Neuronal stem cell (in vitro differentiated cells): ENCODE measurements around the gene UNK.

Experiments used
- DNase-seq: peaks from one replicate; pipeline ENCODE4 v3.0.0-alpha.2; 2013; ENCODE audit warnings: low spot score
- H2AFZ ChIP-seq: one replicate; pipeline ENCODE4 v1.6.1; 2013; ENCODE audit warnings: mild to moderate bottlenecking, low read length, inconsistent platforms
- H2AK5ac ChIP-seq: 2 replicates; pipeline ENCODE4 v1.6.1; 2013; ENCODE audit warnings: low read depth, mild to moderate bottlenecking, inconsistent platforms, low read length, moderate library complexity, mixed read lengths
- H2BK120ac ChIP-seq: 2 replicates; pipeline ENCODE4 v1.6.1; 2013; ENCODE audit warnings: low read depth, mild to moderate bottlenecking, inconsistent platforms, low read length, moderate library complexity, mixed read lengths
- H2BK12ac ChIP-seq: one replicate; pipeline ENCODE4 v1.6.1; 2013; ENCODE audit warnings: low read length, inconsistent platforms
- H2BK15ac ChIP-seq: 2 replicates; pipeline ENCODE4 v1.6.1; 2013; ENCODE audit warnings: mild to moderate bottlenecking, low read length, inconsistent platforms, mixed read lengths
- H2BK5ac ChIP-seq: one replicate; pipeline ENCODE4 v1.6.1; 2013; ENCODE audit warnings: inconsistent platforms, mild to moderate bottlenecking, low read length, moderate library complexity
- H3K14ac ChIP-seq: one replicate; pipeline ENCODE4 v1.6.1; 2013; ENCODE audit warnings: low read length, inconsistent platforms
- H3K18ac ChIP-seq: 2 replicates; pipeline ENCODE4 v1.6.1; 2013; ENCODE audit warnings: low read length, inconsistent platforms
- H3K23ac ChIP-seq: 2 replicates; pipeline ENCODE4 v1.6.1; 2013; ENCODE audit warnings: low read depth, mild to moderate bottlenecking, mixed read lengths, low read length, inconsistent platforms; ENCODE audit not compliant: poor library complexity
- H3K27ac ChIP-seq: replicated peaks from 3 replicates; pipeline ENCODE4 v1.5.1; 2013; ENCODE audit warnings: low read length, inconsistent platforms
- H3K27me3 ChIP-seq, 3 experiments: 2 replicates each; pipeline ENCODE4 v1.6.1; 2013; ENCODE audit warnings: low read length in 3 of 3, mild to moderate bottlenecking in 2 of 3, inconsistent platforms in 1 of 3, low read depth in 1 of 3, mixed read lengths in 1 of 3, moderate library complexity in 1 of 3; ENCODE audit not compliant: control insufficient read depth in 3 of 3, insufficient read depth in 3 of 3
- H3K36me3 ChIP-seq, 2 donors: replicated peaks in 1 of 2; 2 replicates each; pipeline ENCODE4 v1.6.1; 2013; ENCODE audit warnings: low read length in 2 of 2; ENCODE audit not compliant: control insufficient read depth in 2 of 2, insufficient read depth in 2 of 2
- H3K4ac ChIP-seq: 2 replicates; pipeline ENCODE4 v1.6.1; 2013; ENCODE audit warnings: inconsistent platforms, mild to moderate bottlenecking, low read length, moderate library complexity
- H3K4me1 ChIP-seq, 2 donors: 1 replicate in 1 of 2; 2 replicates in 1 of 2; pipeline ENCODE4 v1.6.1; 2013; ENCODE audit warnings: low read length in 2 of 2, low read depth in 1 of 2; ENCODE audit not compliant: control insufficient read depth in 2 of 2, insufficient read depth in 1 of 2
- H3K4me2 ChIP-seq: one replicate; pipeline ENCODE4 v1.6.1; 2013; ENCODE audit warnings: mild to moderate bottlenecking, low read length, inconsistent platforms; ENCODE audit not compliant: insufficient read depth, poor library complexity, severe bottlenecking
- H3K4me3 ChIP-seq, 2 donors: 2 replicates each; pipeline ENCODE4 v1.5.1; 2013; ENCODE audit warnings: low read length in 2 of 2, mild to moderate bottlenecking in 2 of 2, inconsistent platforms in 1 of 2, moderate library complexity in 1 of 2
- H3K79me1 ChIP-seq: one replicate; pipeline ENCODE4 v1.6.1; 2013; ENCODE audit warnings: low read depth, mild to moderate bottlenecking, inconsistent platforms, low read length, moderate library complexity
- H3K9ac ChIP-seq: one replicate; pipeline ENCODE4 v1.6.1; 2013; ENCODE audit warnings: mild to moderate bottlenecking, low read depth, low read length, inconsistent platforms; ENCODE audit not compliant: poor library complexity
- H3K9me3 ChIP-seq, 2 donors: replicated peaks in 1 of 2; 2 replicates each; pipeline versions ENCODE3 to v1.6.1; 2013; ENCODE audit warnings: low read length in 2 of 2, mild to moderate bottlenecking in 2 of 2, inconsistent platforms in 1 of 2, low read depth in 1 of 2, mixed read lengths in 1 of 2, moderate library complexity in 1 of 2; ENCODE audit not compliant: control insufficient read depth in 2 of 2, insufficient read depth in 1 of 2
- H4K8ac ChIP-seq: one replicate; pipeline ENCODE4 v1.6.1; 2013; ENCODE audit warnings: low read depth, mild to moderate bottlenecking, inconsistent platforms, low read length, moderate library complexity
- H4K91ac ChIP-seq: one replicate; pipeline ENCODE4 v1.6.1; 2013; ENCODE audit warnings: low read length, low read depth, mild to moderate bottlenecking, inconsistent platforms; ENCODE audit not compliant: poor library complexity
- WGBS, 2 donors: extraction: QIAGEN DNeasy Blood & Tissue Kit; methylation state at CpG; one replicate each; pipeline ENCODE4 v1.1.7; 2013; ENCODE audit warnings: missing lambda C conversion rate in 2 of 2, mixed read lengths in 1 of 2; ENCODE audit not compliant: insufficient read length in 2 of 2, insufficient replicate concordance in 1 of 2; ENCODE audit errors: extremely low coverage in 2 of 2; 5-methylcytosine and 5-hydroxymethylcytosine counted together

Gene UNK

GRCh38 chr17:75820094-75821080 lies 35.8 kb downstream of the UNK start:
- Histone ChIP-seq H3K36me3 (peaks cover 77 to 97% of the 10 kb centered on the region in 2 donors), H3K27me3 (no peaks in the 10 kb centered on the region)

DNA sequence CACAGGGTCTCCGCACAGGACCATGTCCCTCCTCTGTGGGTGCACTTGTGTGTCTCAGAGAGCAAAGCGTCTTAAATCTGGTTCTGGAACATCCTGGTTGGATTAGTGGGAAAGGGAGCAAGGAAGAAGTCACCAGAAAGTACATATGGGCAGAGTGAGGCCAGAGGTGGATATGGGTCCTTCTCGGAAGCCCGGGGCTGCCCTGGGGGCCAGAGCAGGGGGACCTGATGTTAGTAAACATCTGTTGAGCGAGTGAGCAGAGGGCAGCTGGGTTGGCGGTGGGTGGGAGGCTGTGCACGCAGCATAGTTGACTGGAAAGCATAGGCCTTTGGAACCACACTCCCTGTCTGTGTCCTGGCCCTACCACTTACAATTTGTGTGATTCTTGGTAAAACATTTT lies 36.9 kb downstream of the UNK start:
- H2BK15ac ChIP-seq, result no peak overlapping the region
- H2BK5ac ChIP-seq, result no peak overlapping the region
- H4K91ac ChIP-seq, result no peak overlapping the region
- WGBS, 2 donors, result no CpG with 5 or more reads among the region's 7 CpGs
- H4K8ac ChIP-seq, result no peak overlapping the region
- no peak overlapping the region for H3K4ac ChIP-seq
- no peak overlapping the region for H3K14ac ChIP-seq
- no peak overlapping the region for H2AFZ ChIP-seq
- H3K4me3 ChIP-seq, result no peak overlapping the region
- H3K18ac ChIP-seq, result no peak overlapping the region
- no peaks in the 10 kb centered on the region for H3K27me3 ChIP-seq
- no peak overlapping the region for H3K4me2 ChIP-seq
- H2AK5ac ChIP-seq, result no peak overlapping the region
- peaks cover 5% of the 10 kb centered on the region for H3K79me1 ChIP-seq
- H2BK120ac ChIP-seq, result no peak overlapping the region
- no peak for DNase-seq
- peaks cover 77 to 95% of the 10 kb centered on the region in 2 donors for H3K36me3 ChIP-seq
- H3K9ac ChIP-seq, result no peak overlapping the region
- H3K23ac ChIP-seq, result no peak overlapping the region
- no peak overlapping the region for H2BK12ac ChIP-seq
- no peaks in the 10 kb centered on the region for H3K9me3 ChIP-seq
- H3K27ac ChIP-seq, result no peak overlapping the region
- peaks cover 0 to 2% of the 10 kb centered on the region in 2 donors for H3K4me1 ChIP-seq

More at GRCh38 chr17:75820094-75821080, 35.8 kb downstream of the UNK start:
- no peak overlapping the region for H3K23ac ChIP-seq
- H4K8ac ChIP-seq, result no peak overlapping the region
- no peak overlapping the region for H3K14ac ChIP-seq
- H3K9ac ChIP-seq, result no peak overlapping the region
- H3K4ac ChIP-seq, result no peak overlapping the region
- H3K4me3 ChIP-seq, result no peak overlapping the region
- H3K4me1 ChIP-seq, result peaks cover 0 to 2% of the 10 kb centered on the region in 2 donors
- no peak overlapping the region for H3K27ac ChIP-seq
- no peak overlapping the region for H2AFZ ChIP-seq
- H2BK5ac ChIP-seq, result no peak overlapping the region
- no CpG with 5 or more reads among the region's 21 CpGs for WGBS, 2 donors
- H2AK5ac ChIP-seq, result no peak overlapping the region
- no peak overlapping the region for H2BK12ac ChIP-seq
- H2BK15ac ChIP-seq, result no peak overlapping the region
- H3K4me2 ChIP-seq, result no peak overlapping the region
- no peak overlapping the region for H4K91ac ChIP-seq
- H3K79me1 ChIP-seq, result peaks cover 4% of the 10 kb centered on the region
- no peaks in the 10 kb centered on the region for H3K9me3 ChIP-seq
- no peak overlapping the region for H2BK120ac ChIP-seq
- no peak for DNase-seq
- no peak overlapping the region for H3K18ac ChIP-seq

GRCh38 chr17:75822119-75822799 lies 37.7 kb downstream of the UNK start:
- H3K9ac ChIP-seq, result no peak overlapping the region
- no peak overlapping the region for H3K27ac ChIP-seq
- H4K91ac ChIP-seq, result no peak overlapping the region
- no peak overlapping the region for H2BK15ac ChIP-seq
- H3K4me2 ChIP-seq, result no peak overlapping the region
- WGBS, 2 donors, result no CpG with 5 or more reads among the region's 18 CpGs
- H2AFZ ChIP-seq, result no peak overlapping the region
- no peak for DNase-seq
- H4K8ac ChIP-seq, result no peak overlapping the region
- H3K36me3 ChIP-seq, result peaks cover 75 to 92% of the 10 kb centered on the region in 2 donors
- H3K27me3 ChIP-seq, result no peaks in the 10 kb centered on the region
- H2AK5ac ChIP-seq, result no peak overlapping the region
- H3K23ac ChIP-seq, result no peak overlapping the region
- H3K18ac ChIP-seq, result no peak overlapping the region
- peaks cover under 1% of the 10 kb centered on the region in 2 donors for H3K4me1 ChIP-seq
- no peak overlapping the region for H3K4me3 ChIP-seq
- H3K9me3 ChIP-seq, result no peaks in the 10 kb centered on the region
- H2BK120ac ChIP-seq, result no peak overlapping the region
- H3K4ac ChIP-seq, result no peak overlapping the region
- H3K14ac ChIP-seq, result no peak overlapping the region
- peaks cover 8% of the 10 kb centered on the region for H3K79me1 ChIP-seq
- peak overlapping the region; percentile 32 for H2BK5ac ChIP-seq
- H2BK12ac ChIP-seq, result no peak overlapping the region

DNA sequence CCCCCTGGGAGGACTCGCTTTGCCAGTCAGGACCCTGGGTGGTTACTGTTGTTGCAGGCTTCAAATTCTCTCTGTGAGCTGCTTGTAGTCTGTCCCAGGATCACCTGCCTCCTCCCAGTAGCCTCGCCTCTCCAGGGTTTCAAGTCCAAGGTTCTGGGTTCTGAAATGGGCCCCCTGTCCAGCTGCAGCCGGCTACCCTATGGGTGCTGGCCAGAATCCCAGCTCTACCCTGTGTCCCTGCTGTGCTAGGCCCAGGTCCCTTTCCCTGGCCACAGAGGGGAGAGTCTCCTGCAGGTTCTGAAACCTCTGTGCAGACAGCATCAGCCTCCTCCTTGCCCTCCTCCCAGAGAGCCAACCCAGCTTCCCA lies 38.2 kb downstream of the UNK start:
- Histone ChIP-seq H2BK5ac (peak overlapping the region; percentile 32), H4K91ac (no peak overlapping the region), H2AK5ac (no peak overlapping the region), H3K4me3 (no peak overlapping the region), H3K4me2 (no peak overlapping the region), H3K14ac (no peak overlapping the region), H3K9ac (no peak overlapping the region), H3K9me3 (no peaks in the 10 kb centered on the region), H2BK12ac (no peak overlapping the region), H3K23ac (no peak overlapping the region), H3K36me3 (peaks cover 70 to 86% of the 10 kb centered on the region in 2 donors), H3K4ac (no peak overlapping the region), H3K4me1 (peaks cover 3 to 6% of the 10 kb centered on the region in 2 donors), H2BK15ac (no peak overlapping the region), H3K27me3 (no peaks in the 10 kb centered on the region), H3K79me1 (peaks cover 9% of the 10 kb centered on the region), H3K27ac (no peak overlapping the region), H2BK120ac (no peak overlapping the region), H3K18ac (no peak overlapping the region), H4K8ac (no peak overlapping the region), H2AFZ (no peak overlapping the region)
- DNase-seq, result no peak
- no CpG with 5 or more reads among the region's 3 CpGs for whole genome bisulfite sequencing, 2 donors
